CD4-positive, alpha-beta T cell treated with Interleukin-15 for 4 hours (primary cell): ENCODE data around the gene TFG.
A peak's percentile ranks its signal among the peaks of the same experiment; 100 is the strongest.
"Not testable (repeated sequence)": the region's sequence is repeated elsewhere in the genome, so short reads cannot be mapped to it uniquely, and the experiment has no call there.

Source experiments
- DNase-seq: peaks from one replicate; pipeline ENCODE4 v3.0.0-alpha.2; 2020; ENCODE audit warnings: low spot score

The TFG gene

GRCh38 chr3:100708989-100709841, at the start of gene TFG:
Gene TFG, plus strand, starts transcription at chr3:100709494. Its CDS starts 4,192 bp downstream, at chr3:100713686.
- DNase-seq = peak; percentile 98

GRCh38 chr3:100661294-100661693, 48.0 kb upstream of the TFG start:
- DNase-seq = not testable (repeated sequence)

GRCh38 chr3:100662113-100662823, 47.0 kb upstream of the TFG start:
- no peak for DNase-seq

- DNase-seq = peak; percentile 34
These were observed 44.1 kb upstream of the TFG start for GRCh38 chr3:100665230-100665629.

GRCh38 chr3:100666699-100667098, 42.6 kb upstream of the TFG start:
- DNase-seq = not testable (repeated sequence)

- DNase-seq = not testable (repeated sequence)
These were observed 42.0 kb upstream of the TFG start for GRCh38 chr3:100667316-100667715.

GRCh38 chr3:100670995-100671394, 38.3 kb upstream of the TFG start:
- DNase-seq = not testable (repeated sequence)

GRCh38 chr3:100681496-100681895, 27.8 kb upstream of the TFG start:
- no peak for DNase-seq

- no peak for DNase-seq
These were observed 27.0 kb upstream of the TFG start for GRCh38 chr3:100682056-100682853.

GRCh38 chr3:100682854-100683760, 26.2 kb upstream of the TFG start:
- DNase-seq = no peak

- no peak for DNase-seq
These were observed 16.1 kb upstream of the TFG start for GRCh38 chr3:100693225-100693624.

- DNase-seq = no peak
These were observed 13.6 kb upstream of the TFG start for GRCh38 chr3:100695696-100696095.

- no peak for DNase-seq
These were observed 13.1 kb upstream of the TFG start for GRCh38 chr3:100696161-100696560.

- no peak for DNase-seq
These were observed 12.1 kb upstream of the TFG start for GRCh38 chr3:100697172-100697571.

GRCh38 chr3:100697723-100698285, 11.5 kb upstream of the TFG start:
- DNase-seq = no peak

- DNase-seq = no peak
These were observed 10.6 kb upstream of the TFG start for GRCh38 chr3:100698736-100699135.

GRCh38 chr3:100700708-100701107, 8.6 kb upstream of the TFG start:
- DNase-seq = no peak

GRCh38 chr3:100702082-100702979, 7.0 kb upstream of the TFG start:
- DNase-seq = no peak

GRCh38 chr3:100702980-100703345, 6.3 kb upstream of the TFG start:
- no peak for DNase-seq

GRCh38 chr3:100703865-100704264, 5.4 kb upstream of the TFG start:
- DNase-seq = no peak
